Activated T-helper 1 cell treated with anti-CD3 and anti-CD28 coated beads, Interleukin-2, amount 50 U/mL, for 16 hours (primary cell): ENCODE measurements around the gene KLF16.
"Not testable (repeated sequence)": the region's sequence is repeated elsewhere in the genome, so short reads cannot be mapped to it uniquely, and the experiment has no call there.

Source experiments
- DNase-seq, 2 donors: peaks; one replicate each; pipeline ENCODE4 v3.0.0-alpha.2; 2020; ENCODE audit warnings: low read depth in 1 of 2, low spot score in 1 of 2

Gene KLF16

DNA sequence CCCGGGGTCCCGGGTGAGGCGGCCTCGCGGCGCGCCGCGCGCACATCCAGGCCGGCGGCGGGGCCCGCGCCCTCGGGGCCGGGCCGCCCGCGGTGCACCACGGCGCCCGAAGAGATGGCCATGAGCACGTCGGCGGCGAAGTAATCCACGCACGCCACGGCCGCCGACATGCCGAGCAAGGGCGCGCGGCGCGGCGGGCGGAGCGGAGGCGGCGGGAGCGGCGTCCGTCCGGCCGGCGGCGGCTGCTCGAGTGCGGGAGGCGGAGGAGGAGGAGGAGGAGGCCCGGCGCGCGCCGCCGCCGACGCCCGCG, at the start of gene KLF16:
Gene KLF16 (minus strand): TSS at position 252 of the 310 bp plus-strand sequence. CDS start 82 bp downstream, at position 170.
- DNase-seq: no peak

DNA sequence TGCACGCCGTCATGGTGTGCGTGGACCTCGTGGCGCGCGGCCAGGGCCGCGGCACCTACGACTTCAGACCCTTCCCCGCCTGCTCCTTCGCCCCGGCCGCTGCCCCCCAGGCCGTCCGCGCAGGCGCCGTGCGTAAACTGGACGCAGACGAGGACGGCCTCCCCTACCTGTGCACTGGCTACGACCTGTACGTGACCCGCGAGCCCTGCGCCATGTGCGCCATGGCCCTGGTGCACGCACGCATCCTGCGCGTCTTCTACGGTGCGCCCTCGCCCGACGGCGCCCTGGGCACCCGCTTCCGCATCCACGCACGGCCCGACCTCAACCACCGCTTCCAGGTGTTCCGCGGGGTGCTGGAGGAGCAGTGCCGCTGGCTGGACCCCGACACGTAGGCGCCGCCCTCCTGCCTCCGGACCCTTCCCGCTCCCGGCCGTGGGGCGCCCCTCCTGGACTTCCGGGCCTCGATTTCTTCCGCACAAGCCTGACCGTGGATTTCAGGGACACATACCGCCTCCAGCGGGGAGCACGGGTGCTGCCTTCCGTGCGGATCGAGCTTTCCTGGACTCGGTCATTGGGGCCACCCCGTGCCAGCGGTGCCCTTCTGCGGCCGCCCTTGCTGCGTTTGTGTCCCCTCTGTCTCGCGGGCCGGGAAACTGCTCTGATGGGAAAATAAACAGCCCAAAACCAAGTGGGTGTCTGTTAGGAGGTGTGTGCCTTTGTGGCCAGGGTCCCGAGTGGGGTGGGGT, 49.6 kb upstream of the KLF16 start:
- no peak for DNase-seq

DNA sequence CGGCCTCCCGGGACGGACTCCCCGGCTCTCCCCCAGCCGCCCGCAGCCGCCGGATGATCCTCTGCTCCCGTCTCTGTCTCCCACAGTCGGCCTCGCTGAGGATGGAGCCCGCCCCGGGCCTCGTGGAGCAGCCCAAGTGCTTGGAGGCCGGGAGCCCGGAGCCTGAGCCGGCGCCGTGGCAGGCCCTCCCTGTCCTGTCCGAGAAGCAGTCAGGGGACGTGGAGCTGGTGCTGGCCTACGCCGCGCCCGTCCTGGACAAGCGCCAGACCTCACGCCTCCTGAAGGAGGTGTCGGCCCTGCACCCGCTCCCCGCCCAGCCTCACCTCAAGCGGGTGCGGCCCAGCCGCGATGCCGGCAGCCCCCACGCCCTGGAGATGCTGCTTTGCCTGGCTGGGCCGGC, 48.6 kb upstream of the KLF16 start:
- DNase-seq: no peak

DNA sequence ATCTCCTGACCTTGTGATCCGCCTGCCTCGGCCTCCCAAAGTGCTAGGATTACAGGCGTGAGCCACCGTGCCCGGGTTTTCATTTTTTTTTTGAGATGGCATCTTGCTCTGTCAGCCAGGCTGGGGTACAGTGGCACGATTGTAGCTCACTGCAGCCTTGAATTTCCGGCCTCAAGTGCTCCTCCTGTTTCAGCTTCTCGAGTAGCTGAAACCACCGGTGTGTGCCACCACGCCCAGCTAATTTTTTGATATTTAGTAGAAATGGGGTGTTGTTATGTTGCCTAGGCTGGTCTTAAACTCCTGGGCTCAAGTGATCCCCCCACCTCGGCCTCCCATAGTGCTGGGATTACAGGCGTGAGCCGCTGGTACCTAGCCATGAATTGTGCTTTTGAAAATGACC, 47.7 kb upstream of the KLF16 start:
- no peak for DNase-seq

DNA sequence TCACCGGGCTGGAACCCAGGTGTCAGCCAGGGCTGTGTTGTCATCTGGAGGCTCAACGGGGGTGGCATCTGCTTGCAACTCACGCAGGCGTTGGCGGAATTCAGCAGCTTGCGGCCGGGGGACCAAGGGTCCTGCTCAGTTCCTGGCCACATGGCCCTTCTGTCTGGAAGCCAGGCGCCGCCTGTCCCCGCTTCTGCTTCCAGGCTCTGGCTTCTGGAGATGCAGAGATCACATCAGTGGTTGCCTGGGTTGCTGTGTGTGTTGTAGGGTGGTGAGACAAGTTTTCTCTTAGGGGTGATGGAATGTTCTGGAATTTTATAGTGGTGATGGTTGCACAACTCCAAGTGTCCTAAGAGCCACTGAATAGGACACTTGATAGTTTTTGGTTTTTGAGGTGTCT, 46.8 kb upstream of the KLF16 start:
- DNase-seq: no peak

DNA sequence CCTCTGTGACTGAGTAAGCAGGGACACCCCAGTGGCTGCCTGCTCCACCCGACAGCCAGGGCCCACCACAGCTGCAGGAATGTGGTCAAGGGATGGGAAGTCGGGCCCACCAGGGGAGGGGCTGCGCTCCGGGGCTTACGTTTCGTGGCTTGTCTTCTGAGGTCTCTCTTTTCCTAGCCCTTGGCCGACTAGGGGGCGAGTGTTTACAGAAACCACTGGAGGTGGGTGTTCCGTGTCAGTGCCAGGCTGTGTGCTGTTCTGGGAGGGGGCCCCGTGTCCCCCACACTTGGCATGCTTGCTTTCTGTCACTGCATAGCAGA, 46.3 kb upstream of the KLF16 start:
- DNase-seq: no peak

DNA sequence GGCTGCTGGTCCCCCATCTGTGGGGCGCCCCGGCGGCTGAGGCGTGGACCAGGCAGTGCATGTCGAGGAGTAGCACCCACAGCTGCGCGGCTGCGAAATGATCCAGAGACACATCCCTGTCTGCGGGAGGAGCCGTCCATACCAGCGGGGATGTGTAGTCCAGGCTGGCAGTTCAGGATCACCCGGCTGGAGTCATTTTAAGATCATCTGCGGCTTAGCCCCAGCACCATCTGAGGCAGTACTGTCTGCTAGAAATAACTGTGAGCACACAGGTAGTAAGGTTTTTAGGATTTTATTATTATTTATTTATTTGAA, 44.9 kb upstream of the KLF16 start:
- no peak for DNase-seq

DNA sequence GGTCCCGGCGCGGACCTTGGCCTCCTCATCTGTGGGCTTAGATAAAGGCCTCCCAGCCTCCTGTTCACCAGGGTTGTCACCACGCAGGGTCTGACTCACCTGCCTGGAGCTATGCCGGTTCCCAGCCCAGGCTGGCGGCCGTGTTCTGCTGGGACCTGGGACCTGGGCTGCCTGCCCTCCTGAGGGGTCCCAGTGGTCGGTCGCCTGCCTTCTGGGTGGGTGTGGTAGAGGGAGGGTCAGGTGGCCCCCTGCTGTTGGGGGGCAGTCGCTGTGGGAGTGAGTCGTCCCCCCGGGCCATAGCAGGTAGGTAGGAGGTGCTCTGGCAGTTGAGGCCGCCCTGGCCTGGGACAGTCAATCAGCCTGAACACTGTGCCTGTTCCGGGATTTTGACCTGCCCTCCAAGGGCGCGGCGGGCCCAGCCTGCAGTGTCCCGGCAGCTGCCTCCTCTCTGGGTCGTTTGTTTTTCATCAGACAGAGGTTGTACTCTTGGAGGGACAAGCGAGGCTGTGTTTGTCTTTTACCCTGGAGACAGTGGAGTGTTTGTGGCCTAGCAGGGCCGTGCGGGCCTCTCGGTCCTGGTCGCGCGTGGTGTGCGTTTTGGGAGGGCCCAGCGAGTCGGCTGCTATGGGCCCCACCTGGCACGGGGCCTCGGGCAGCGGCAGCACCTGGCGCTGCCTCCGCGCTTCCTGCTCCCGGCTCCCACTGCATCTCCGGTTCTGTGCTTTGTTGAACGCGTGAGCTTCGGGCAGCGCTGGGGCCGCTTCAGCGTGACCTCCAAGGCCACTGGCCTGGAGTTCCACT, 44.4 kb upstream of the KLF16 start:
- DNase-seq: no peak

DNA sequence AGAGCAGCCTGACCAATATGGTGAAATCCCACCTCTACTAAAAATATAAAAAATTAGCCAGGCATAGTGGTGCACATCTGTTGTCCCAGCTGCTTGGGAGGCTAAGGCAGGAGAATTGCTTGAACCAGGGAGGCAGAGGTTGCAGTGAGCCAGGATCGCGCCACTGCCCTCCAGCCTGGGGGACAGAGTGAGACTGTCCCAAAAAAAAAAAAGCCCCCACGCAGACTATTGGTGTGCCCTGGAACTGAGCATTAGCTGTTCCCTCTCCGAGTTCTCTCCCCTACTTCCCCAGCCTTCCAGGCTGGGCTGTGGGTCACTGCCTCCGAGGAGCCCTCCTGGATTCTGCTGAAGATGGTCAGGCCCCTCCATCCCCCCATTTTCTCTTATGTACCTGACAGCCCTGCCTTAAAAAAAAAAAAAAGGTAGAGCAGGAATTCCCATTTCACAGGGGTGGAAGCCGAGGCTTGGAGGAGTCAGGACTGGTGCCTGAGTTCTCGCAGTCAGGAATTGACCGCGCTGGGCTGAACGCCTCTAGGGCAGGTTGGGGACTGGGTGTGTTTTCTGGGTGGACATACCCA, 43.7 kb upstream of the KLF16 start:
- DNase-seq: no peak

DNA sequence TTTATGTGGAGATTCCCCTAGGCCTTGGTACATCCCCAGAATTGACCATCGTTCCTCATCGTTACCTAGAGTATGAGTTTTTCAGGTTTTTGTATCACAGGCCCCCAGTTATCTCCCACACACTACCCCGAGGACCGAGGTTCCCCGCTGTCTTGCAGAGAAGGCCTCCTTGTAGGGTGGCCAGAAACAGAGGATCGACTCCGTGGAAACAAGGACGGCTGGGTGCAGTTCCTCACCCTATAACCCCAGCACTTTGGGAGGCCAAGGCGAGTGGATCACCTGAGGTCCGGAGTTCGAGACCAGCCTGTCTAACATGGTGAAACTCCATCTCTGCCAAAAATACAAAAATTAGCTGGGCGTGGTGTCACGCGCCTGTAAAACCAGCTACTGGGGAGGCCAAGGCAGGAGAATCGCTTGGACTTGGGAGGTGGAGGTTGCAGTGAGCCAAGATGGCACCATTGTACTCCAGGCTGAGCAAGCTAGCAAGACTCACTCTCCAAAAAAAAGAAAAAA, 42.5 kb upstream of the KLF16 start:
- no peak for DNase-seq

DNA sequence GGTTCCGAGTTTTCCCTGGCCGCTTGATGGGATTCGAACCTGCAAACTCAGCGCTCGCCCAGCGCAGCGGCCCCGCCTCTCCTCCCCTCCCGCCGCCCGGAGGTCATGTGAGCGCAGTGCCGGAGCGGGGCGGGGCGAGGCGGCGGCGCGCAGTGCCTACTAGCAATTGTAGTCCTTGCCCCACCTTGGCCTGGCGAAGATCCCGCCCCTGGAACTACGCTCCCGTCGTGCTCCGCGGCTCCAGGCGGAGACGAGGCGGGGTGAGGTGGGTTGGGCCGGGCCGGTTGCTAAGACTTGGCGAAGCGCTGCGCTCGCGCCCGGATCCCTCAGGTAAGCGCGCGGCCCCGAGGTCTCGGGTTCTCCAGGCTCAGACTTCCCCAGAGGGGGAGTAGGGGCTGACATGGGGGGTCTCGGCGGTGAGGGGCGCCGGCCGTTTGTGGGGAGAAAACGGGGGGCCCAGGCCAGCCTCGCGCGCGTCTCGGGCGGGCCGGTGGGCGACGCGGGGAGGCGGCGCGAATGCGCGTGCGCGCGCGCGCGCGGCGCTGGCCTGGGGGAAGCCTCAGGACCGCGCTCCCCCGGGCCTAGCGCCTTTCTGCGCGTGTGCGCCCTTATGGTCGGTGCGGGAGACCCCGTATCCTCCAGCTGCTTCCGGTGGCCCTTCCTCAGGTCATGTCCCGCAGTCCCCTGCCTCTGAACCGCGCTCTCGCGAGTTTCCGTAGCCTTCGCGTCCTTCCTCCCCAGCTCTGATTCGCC, 41.9 kb upstream of the KLF16 start, which contains the start of the genes ADAT3 and SCAMP4:
Gene ADAT3 (plus strand): TSS at position 290 of the 753 bp plus-strand sequence. CDS start 6,649 bp downstream, outside the sequence.
Gene SCAMP4 (plus strand): TSS at position 290 of the 753 bp plus-strand sequence. CDS start 9,621 bp downstream, outside the sequence.
- DNase-seq: peak; percentile 95 to 97

DNA sequence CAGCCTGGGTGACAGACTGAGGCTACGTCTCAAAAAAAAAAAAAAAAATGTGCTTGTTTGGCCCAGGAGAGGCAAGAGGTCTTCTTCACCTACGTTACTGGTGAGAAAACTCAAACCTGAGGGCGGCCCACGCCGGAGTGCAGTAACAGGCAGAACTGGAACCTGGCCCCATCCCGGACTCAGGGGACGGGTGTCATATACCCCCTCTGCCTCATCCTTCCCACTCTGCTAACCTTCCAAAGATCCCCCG, 41.4 kb upstream of the KLF16 start:
- DNase-seq: no peak

DNA sequence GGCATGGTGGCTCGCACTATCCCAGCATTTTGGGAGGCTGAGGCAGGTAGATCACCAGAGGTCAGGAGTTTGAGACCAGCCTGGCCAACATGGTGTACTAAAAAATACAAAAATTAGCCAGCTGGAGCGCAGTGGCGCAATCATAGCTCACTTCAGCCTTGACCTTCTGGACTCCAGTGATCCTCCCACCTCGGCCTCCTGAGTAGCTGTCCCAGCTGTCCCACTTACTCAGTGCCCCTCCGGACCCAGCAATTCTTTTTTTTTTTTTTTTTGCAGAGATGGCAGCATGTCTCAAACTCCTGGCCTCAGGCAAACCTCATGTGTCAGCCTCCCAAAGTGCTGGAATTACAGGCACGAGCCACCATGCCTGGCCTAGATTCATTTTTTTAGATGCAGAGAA, 39.5 kb upstream of the KLF16 start:
- no peak for DNase-seq

DNA sequence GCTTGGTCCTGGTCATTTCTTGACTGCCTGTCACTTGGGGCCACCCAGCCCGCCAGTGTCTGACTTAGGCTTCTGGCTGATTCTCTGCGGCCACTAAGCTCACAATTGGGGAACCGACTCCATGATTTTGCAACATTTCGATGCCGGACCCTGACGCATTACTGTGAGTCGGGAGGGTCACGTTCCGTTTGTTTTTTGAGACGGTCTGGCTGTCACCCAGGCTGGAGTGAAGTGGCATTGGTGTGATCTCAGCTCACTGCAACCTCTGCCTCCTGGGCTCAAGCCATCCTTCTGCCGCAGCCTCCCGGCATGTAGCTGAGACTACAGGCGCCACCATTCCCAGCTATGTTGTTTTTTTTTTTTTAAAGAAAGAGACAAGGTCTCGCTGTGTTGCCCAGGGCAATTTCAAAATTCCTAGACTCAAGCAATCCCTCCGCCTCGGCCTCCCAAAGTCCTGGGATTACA, 38.6 kb upstream of the KLF16 start:
- DNase-seq: no peak

DNA sequence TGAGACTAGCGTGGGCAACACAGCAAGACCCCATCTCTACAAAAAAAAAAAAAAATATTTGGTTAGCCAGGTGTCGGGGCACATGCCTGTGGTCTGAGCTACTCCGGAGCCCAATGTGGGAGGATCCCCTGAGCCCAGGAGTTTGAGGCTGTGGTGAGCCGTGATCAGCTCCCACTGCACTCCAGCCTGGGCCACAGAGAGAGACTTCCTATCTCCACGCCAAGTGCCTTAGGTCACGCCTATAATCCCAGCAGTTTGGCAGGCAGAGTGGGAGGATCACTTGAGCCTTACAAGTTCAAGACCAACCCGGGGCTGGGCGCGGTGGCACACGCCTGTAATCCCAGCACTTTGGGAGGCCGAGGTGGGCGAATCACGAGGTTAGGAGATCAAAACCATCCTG, 33.1 kb upstream of the KLF16 start:
- no peak for DNase-seq

DNA sequence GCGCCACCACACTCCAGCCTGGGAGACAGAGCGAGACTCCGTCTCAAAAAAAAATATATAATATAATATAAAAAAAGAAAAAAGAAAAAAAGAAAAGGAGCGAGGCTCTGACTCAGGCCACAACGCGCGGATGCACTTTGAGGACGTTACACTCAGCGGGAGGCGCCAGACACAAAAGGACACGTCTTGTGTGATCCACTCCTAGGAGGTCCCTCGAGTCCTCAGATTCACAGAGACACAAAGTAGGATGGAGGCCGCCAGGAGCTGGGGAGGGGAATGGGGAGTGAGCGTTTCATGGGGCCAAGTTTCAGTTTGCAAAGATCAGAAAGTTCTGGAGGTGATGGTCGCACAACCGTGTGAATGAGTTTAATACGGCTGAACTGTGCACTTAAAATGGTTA, 30.4 kb upstream of the KLF16 start:
- DNase-seq: no peak

DNA sequence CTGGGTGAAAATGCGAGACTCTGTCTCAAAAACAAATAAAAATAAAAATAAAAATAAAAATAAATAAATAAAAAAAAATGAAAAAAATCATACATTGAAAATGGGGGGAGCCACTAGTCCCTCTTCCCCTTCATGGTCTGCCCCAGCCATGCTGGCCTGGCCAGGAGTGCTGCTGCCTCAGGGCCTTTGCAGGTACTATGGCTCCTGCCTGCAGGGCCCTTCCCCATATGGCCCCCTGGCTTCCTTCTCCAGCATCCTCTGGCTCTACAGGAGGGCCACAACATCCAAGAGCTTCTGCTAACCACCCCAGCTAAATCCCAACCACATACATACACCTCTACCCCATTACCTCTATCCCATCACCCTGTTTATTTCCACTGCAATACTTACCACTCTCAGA, 26.5 kb upstream of the KLF16 start:
- DNase-seq: no peak

DNA sequence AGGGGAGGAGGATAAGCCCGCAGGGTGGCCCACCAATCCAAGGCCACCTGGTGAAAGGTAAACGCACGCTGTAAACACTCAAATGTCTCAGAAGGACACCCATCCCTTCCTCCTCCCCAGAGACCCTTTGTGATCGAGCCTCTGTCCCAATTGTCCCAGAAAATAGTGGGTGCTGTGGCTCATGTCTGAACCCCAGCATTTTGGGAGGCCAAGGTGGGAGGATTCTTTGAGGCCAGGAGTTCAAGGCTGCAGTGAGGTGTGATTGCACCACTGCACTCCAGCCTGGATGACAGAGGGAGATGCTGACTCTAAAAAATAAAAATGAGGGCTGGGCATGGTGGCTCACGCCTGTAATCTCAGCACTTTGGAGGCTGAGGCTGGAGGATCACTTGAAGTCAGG, 25.0 kb upstream of the KLF16 start:
- no peak for DNase-seq

DNA sequence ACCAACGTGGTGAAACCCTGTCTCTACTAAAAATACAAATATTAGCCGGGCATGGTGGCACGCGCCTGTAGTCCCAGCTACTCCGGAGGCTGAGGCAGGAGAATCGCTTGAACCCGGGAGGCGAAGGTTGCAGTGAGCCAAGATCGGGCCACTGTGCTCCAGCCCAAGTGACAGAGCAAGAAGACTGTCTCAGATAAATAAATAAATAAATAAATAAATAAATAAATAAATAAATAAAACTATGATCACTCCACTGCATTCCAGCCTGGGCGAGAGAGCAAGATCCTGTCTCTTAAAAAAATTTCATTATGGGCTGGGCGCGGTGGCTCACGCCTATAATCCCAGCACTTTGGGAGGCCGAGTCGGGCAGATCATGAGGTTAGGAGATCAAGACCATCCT, 23.0 kb upstream of the KLF16 start:
- DNase-seq: not testable (repeated sequence)

DNA sequence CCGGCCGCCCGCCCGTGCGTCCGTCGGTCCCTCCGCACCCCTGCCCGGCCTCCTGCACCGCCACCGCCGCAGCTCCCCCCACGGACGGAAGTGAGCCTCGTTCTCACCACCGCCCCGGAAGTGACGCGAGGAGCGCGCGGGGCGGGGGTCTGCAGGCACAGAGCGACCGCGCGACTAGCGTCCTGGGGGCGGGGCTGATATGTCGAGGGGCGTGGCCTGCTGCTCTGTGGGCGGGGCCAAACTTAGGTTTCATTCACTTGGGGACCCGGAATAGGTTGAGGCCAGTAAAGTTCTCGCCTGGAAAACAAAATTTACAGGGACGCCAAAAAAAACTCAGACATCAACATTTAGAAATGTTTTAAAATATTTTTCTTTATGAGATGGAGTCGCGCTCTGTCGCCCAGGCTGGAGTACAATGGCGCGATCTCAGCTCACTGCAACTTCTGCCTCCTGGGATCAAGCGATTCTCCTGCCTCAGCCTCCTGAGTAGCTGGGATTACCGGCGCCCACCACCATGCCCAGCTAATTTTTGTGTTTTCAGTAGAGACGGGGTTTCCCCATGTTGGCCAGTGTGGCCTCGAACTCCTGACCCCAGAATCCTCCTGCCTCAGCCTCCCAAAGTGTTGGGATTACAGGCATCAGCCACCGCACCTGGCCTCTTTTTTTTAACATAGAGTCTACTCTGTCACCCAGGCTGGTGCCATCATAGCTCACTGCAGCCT, 22.2 kb upstream of the KLF16 start, which contains the start of gene ABHD17A:
Gene ABHD17A (minus strand): TSS at position 99 of the 722 bp plus-strand sequence. CDS start 3,930 bp downstream, outside the sequence.
- DNase-seq: peak; percentile 92 to 95
